RWPE1 (cell line): ENCODE results near the gene HDAC7.
A peak's percentile ranks its signal among the peaks of the same experiment; 100 is the strongest.

Experiments
- CTCF ChIA-PET: fragments of 350-600 bp; sonication (Branson Sonifier 250); formaldehyde crosslinking; extraction: SDS; loops from one replicate; lab custom pipeline; 2021; lab: Yijun Ruan, JAX
- POLR2A ChIA-PET: fragments of 400-600 bp; formaldehyde crosslinking; extraction: SDS; loops from one replicate; lab custom pipeline; 2020; ENCODE audit warnings: antibody characterized with exemption; ENCODE audit not compliant: low non-redundant PET; lab: Yijun Ruan, JAX
- DNase-seq: peaks from one replicate; pipeline ENCODE4 v3.0.0; 2012; ENCODE audit warnings: low spot score
- H3K27ac ChIP-seq: fragments of 450-650 bp; 2 replicates; pipeline ENCODE4 v1.5.1; 2017
- CTCF ChIP-seq: fragments of 450-650 bp; conservative IDR thresholded peaks from 2 replicates; pipeline ENCODE4 v1.5.1; 2017; ENCODE audit warnings: low read depth, mild to moderate bottlenecking

The HDAC7 gene

GRCh38 chr12:47779943-47780504, 39.7 kb downstream of the HDAC7 start:
- POLR2A ChIA-PET = interaction anchor here (0.9 kb wide), 1 partner anchor 26 kb away, joined by 3 read pairs; no protein-coding TSS in a partner anchor
- DNase-seq = no peak
- peak overlapping the region; percentile 90 for H3K27ac ChIP-seq
- CTCF ChIA-PET = interaction anchor here (0.6 to 11.5 kb wide), 12 partner anchors 11 to 1594 kb away, joined by 3 to 167 read pairs (median 4); partner anchors contain the start of gene RAPGEF3
- no peak for TF ChIP-seq CTCF

GRCh38 chr12:47779301-47779942, 40.3 kb downstream of the HDAC7 start:
- peak; percentile 77 for DNase-seq
- H3K27ac ChIP-seq = peak overlapping the region; percentile 90
- POLR2A ChIA-PET = no interaction called here
- TF ChIP-seq CTCF = peak; percentile 93
- CTCF ChIA-PET = interaction anchor here (0.6 to 11.5 kb wide), 12 partner anchors 11 to 1260 kb away, joined by 3 to 167 read pairs (median 4); partner anchors contain the start of gene RAPGEF3

GRCh38 chr12:47778881-47779280, 40.8 kb downstream of the HDAC7 start:
- CTCF ChIA-PET = interaction anchor here (0.6 to 11.5 kb wide), 7 partner anchors 18 to 177 kb away, joined by 3 to 167 read pairs (median 5); partner anchors contain the start of gene RAPGEF3
- no peak for TF ChIP-seq CTCF
- POLR2A ChIA-PET = no interaction called here
- peak overlapping the region; percentile 21 for H3K27ac ChIP-seq
- DNase-seq = no peak

DNA sequence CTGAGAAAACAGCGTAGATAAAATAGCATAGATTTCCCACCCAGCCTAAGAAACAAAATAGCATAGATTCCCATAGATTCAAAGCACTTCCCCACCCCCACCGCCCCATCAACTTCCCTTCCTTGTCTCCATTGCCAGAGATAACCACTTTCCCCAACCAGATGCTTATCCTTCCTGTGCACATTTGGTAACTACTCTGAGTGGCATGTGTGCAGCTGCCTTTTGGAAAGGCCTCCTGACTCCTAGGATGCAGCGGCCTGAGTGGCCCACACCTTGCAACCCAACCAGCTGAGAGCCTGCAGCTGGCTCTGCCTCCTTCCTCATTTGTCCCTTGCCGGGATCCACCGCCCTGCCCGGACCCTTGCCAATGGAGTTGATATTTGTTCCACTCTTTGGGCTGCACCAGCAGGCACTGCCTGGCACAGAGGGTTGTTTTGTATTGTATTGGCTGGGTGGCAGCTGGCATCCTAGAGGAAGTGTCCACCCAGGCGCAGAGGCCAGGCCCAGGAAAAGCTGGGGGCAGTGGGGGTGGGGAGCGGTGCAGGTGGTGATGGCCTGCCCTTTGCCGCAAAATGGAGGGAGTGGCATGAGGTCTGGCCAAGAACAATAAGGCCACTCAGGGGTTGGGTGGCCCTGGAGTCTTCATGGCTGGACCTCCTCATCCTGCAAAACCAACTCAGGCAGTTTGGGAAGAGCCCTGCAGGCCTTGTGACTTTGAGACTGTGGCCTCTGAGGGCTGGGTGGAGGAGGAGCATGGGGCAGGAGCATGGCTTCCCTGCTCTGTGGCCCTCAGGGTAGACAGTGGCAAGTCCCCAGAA, 41.8 kb downstream of the HDAC7 start:
- H3K27ac ChIP-seq = peak overlapping the region; percentile 63
- DNase-seq = no peak
- ChIA-PET POLR2A (no interaction called here), CTCF (interaction anchor here (0.6 to 11.5 kb wide), 6 partner anchors 19 to 1963 kb away, joined by 3 to 167 read pairs (median 3); partner anchors contain the start of gene RAPGEF3)
- no peak for TF ChIP-seq CTCF

- POLR2A ChIA-PET = no interaction called here
- no peak for DNase-seq
- peak overlapping the region; percentile 63 for H3K27ac ChIP-seq
Measured at GRCh38 chr12:47777151-47777550, 42.6 kb downstream of the HDAC7 start.

More at GRCh38 chr12:47777151-47777550, 42.6 kb downstream of the HDAC7 start:
- CTCF ChIA-PET = interaction anchor here (0.6 to 11.5 kb wide), 6 partner anchors 18 to 1964 kb away, joined by 3 to 167 read pairs (median 3); partner anchors contain the start of gene RAPGEF3
- no peak for TF ChIP-seq CTCF
